AG04450 (cell line): Measurements from ENCODE around the gene ZNF420. TPM values are rescaled to one million over a fixed set of nuclear protein-coding genes. Genes with fewer than 3 reads are reported as not detected.
"Not testable (repeated sequence)": the region's sequence is repeated elsewhere in the genome, so short reads cannot be mapped to it uniquely, and the experiment has no call there.

Experiments
- CTCF ChIA-PET: fragments of 300-600, 350-600 bp; formaldehyde crosslinking; extraction: SDS; loops from one replicate; lab custom pipeline; 2022; ENCODE audit warnings: antibody characterized with exemption, inconsistent platforms; lab: Charles Lee
- POLR2A ChIA-PET: fragments of 350-600 bp; formaldehyde crosslinking; extraction: SDS; loops from one replicate; lab custom pipeline; 2021; ENCODE audit warnings: antibody characterized with exemption, inconsistent platforms; lab: Yijun Ruan, JAX
- DNase-seq: peaks from one replicate; pipeline ENCODE4 v3.0.0-alpha.2; 2011; ENCODE audit warnings: low read depth, low spot score
- H3K27ac ChIP-seq: one replicate; pipeline ENCODE4 v1.5.1; 2012; ENCODE audit warnings: low read depth, low read length, control low read depth
- H3K27me3 ChIP-seq: one replicate; pipeline ENCODE4 v1.6.0; 2012; ENCODE audit warnings: low read length; ENCODE audit not compliant: control insufficient read depth, insufficient read depth
- H3K4me3 ChIP-seq: 2 replicates; pipeline ENCODE4 v1.5.1; 2011; ENCODE audit warnings: mild to moderate bottlenecking, low read depth, low read length, control low read depth
- H3K9me3 ChIP-seq: 2 replicates; pipeline ENCODE4 v1.5.1; 2012; ENCODE audit warnings: low read length; ENCODE audit not compliant: control insufficient read depth, insufficient read depth
- CTCF ChIP-seq: IDR thresholded peaks from 2 replicates; pipeline ENCODE4 v1.5.1; 2011; ENCODE audit warnings: low read depth, low read length, control low read depth, inconsistent platforms
- polyA plus RNA-seq: library from polyadenylated mRNA; depleted of rRNA; stranded (reverse); fragments of >200 nt; gene quantifications from 2 replicates; pipeline ENCODE4 v1.2.3, GENCODE V29; 2011

ZNF420 gene
- polyA plus RNA-seq, 1 experiment = 5.9 TPM

- Histone ChIP-seq H3K27me3 (no peaks in the 10 kb centered on the region), H3K27ac (no peak overlapping the region), H3K4me3 (no peak overlapping the region), H3K9me3 (peaks cover 41% of the 10 kb centered on the region)
- POLR2A ChIA-PET = no interaction called here
- CTCF ChIA-PET = no interaction called here
- peak; percentile 18; the same call in 1 of the 2 replicates for TF ChIP-seq CTCF
- no peak for DNase-seq
These were observed 35.8 kb downstream of the ZNF420 start for GRCh38 chr19:37114001-37114400.

- H3K27me3 ChIP-seq, H3K4me3 ChIP-seq, POLR2A ChIA-PET, H3K27ac ChIP-seq, CTCF ChIA-PET, DNase-seq: not testable (repeated sequence)
- peaks cover 18% of the 10 kb centered on the region for H3K9me3 ChIP-seq
These were observed 43.9 kb downstream of the ZNF420 start for GRCh38 chr19:37122093-37122492.

GRCh38 chr19:37127999-37128820 is 50.0 kb downstream of the ZNF420 start:
- H3K9me3 ChIP-seq = peaks cover 40% of the 10 kb centered on the region
- no peak overlapping the region for H3K4me3 ChIP-seq
- CTCF ChIA-PET = no interaction called here
- POLR2A ChIA-PET = no interaction called here
- H3K27ac ChIP-seq = no peak overlapping the region
- H3K27me3 ChIP-seq = no peaks in the 10 kb centered on the region
- DNase-seq = no peak
- no peak for TF ChIP-seq CTCF

GRCh38 chr19:37128821-37129177 is 50.6 kb downstream of the ZNF420 start:
- no peak overlapping the region for H3K4me3 ChIP-seq
- H3K27me3 ChIP-seq = no peaks in the 10 kb centered on the region
- H3K9me3 ChIP-seq = peaks cover 40% of the 10 kb centered on the region
- ChIA-PET CTCF (no interaction called here), POLR2A (no interaction called here)
- no peak for TF ChIP-seq CTCF
- DNase-seq = no peak
- no peak overlapping the region for H3K27ac ChIP-seq

GRCh38 chr19:37136111-37136510 is 57.9 kb downstream of the ZNF420 start:
- ChIA-PET CTCF (no interaction called here), POLR2A (no interaction called here)
- TF ChIP-seq CTCF = no peak
- Histone ChIP-seq H3K4me3 (no peak overlapping the region), H3K27me3 (no peaks in the 10 kb centered on the region), H3K27ac (no peak overlapping the region), H3K9me3 (peaks cover 46% of the 10 kb centered on the region)
- no peak for DNase-seq
